CD14-positive monocyte (primary cell): Measurements from ENCODE around the gene FOXB2. TPM values are rescaled to one million over a fixed set of nuclear protein-coding genes. Genes with fewer than 3 reads are reported as not detected.

Source experiments
- DNase-seq, 3 donors: peaks; one replicate each; pipeline ENCODE4 v3.0.0-alpha.2; 2011 to 2022
- H2AFZ ChIP-seq: 2 replicates; pipeline ENCODE4 v1.6.0; 2012; ENCODE audit warnings: mild to moderate bottlenecking, low read depth, low read length, inconsistent platforms; ENCODE audit not compliant: insufficient read depth, poor library complexity, severe bottlenecking
- H3K27ac ChIP-seq, 2 donors: 1 replicate in 1 of 2; 2 replicates in 1 of 2; pipeline ENCODE4 v1.5.1; 2012 to 2013; ENCODE audit warnings: low read length in 2 of 2, control low read depth in 1 of 2, inconsistent platforms in 1 of 2, low read depth in 1 of 2, mild to moderate bottlenecking in 1 of 2
- H3K27me3 ChIP-seq, 2 donors: one replicate each; pipeline versions ENCODE4 v1.6.0 to v1.6.1; 2011 to 2013; ENCODE audit warnings: low read length in 2 of 2; ENCODE audit not compliant: control insufficient read depth in 2 of 2, insufficient read depth in 2 of 2
- H3K36me3 ChIP-seq, 2 donors: replicated peaks in 1 of 2; 1 replicate in 1 of 2; 2 replicates in 1 of 2; pipeline versions ENCODE4 v1.5.1 to v1.6.1; 2012 to 2013; ENCODE audit warnings: low read length in 2 of 2, control low read depth in 1 of 2, inconsistent platforms in 1 of 2, mild to moderate bottlenecking in 1 of 2; ENCODE audit not compliant: insufficient read depth in 2 of 2, control insufficient read depth in 1 of 2
- H3K4me1 ChIP-seq, 2 donors: 1 replicate in 1 of 2; 2 replicates in 1 of 2; pipeline versions ENCODE4 v1.5.1 to v1.6.1; 2012 to 2013; ENCODE audit warnings: low read length in 2 of 2, control low read depth in 1 of 2, inconsistent platforms in 1 of 2, mild to moderate bottlenecking in 1 of 2, moderate library complexity in 1 of 2; ENCODE audit not compliant: insufficient read depth in 2 of 2, control insufficient read depth in 1 of 2
- H3K4me2 ChIP-seq: replicated peaks from 2 replicates; pipeline ENCODE3; 2012; ENCODE audit warnings: low read length, moderate library complexity, mild to moderate bottlenecking; ENCODE audit not compliant: poor library complexity, severe bottlenecking; ENCODE audit errors: extremely low read depth
- H3K4me3 ChIP-seq, 3 experiments: fragments of 200-600 bp in 1 of 3; sonication (generic) in 1 of 3; replicated peaks in 1 of 3; 1 replicate in 2 of 3; 2 replicates in 1 of 3; pipeline ENCODE4 v1.5.1; 2011 to 2013; ENCODE audit warnings: low read length in 3 of 3, mild to moderate bottlenecking in 3 of 3, control low read depth in 2 of 3, low read depth in 2 of 3, inconsistent platforms in 1 of 3, moderate library complexity in 1 of 3
- H3K79me2 ChIP-seq: 2 replicates; pipeline ENCODE4 v1.6.0; 2012; ENCODE audit warnings: mild to moderate bottlenecking, control low read depth, inconsistent platforms, low read length, moderate library complexity; ENCODE audit not compliant: insufficient read depth
- H3K9ac ChIP-seq: 2 replicates; pipeline ENCODE4 v1.6.0; 2017; ENCODE audit warnings: low read length, mild to moderate bottlenecking; ENCODE audit not compliant: insufficient read depth, poor library complexity, severe bottlenecking
- H3K9me3 ChIP-seq, 2 donors: replicated peaks in 1 of 2; 1 replicate in 1 of 2; 2 replicates in 1 of 2; pipeline versions ENCODE4 v1.5.1 to v1.6.1; 2012 to 2013; ENCODE audit warnings: low read length in 2 of 2, control low read depth in 1 of 2; ENCODE audit not compliant: control insufficient read depth in 1 of 2, insufficient read depth in 1 of 2
- H4K20me1 ChIP-seq: 2 replicates; pipeline ENCODE4 v1.6.0; 2012; ENCODE audit warnings: mild to moderate bottlenecking, low read length, control low read depth, moderate library complexity; ENCODE audit not compliant: insufficient read depth
- H3K27ac Mint-ChIP-seq, 7 donors: one replicate each; pipeline ENCODE4 v1.8.0; 2020; ENCODE audit warnings: mild to moderate bottlenecking in 7 of 7, mixed read lengths in 7 of 7, moderate library complexity in 6 of 7, inconsistent platforms in 2 of 7
- H3K27me3 Mint-ChIP-seq, 3 donors: one replicate each; pipeline ENCODE4 v1.8.0; 2021 to 2022; ENCODE audit warnings: low read depth in 3 of 3, mild to moderate bottlenecking in 3 of 3, mixed read lengths in 3 of 3, moderate library complexity in 3 of 3, inconsistent platforms in 1 of 3
- H3K36me3 Mint-ChIP-seq, 2 donors: one replicate each; pipeline ENCODE4 v1.8.0; 2020; ENCODE audit warnings: mixed read lengths in 2 of 2, inconsistent platforms in 1 of 2, mild to moderate bottlenecking in 1 of 2
- H3K4me1 Mint-ChIP-seq: one replicate; pipeline ENCODE4 v1.8.0; 2020; ENCODE audit warnings: mild to moderate bottlenecking, mixed read lengths
- H3K4me3 Mint-ChIP-seq, 2 donors: one replicate each; pipeline ENCODE4 v1.8.0; 2020; ENCODE audit warnings: mild to moderate bottlenecking in 2 of 2, mixed read lengths in 2 of 2, moderate library complexity in 1 of 2
- H3K9me3 Mint-ChIP-seq, 7 donors: one replicate each; pipeline ENCODE4 v1.8.0; 2020 to 2022; ENCODE audit warnings: mixed read lengths in 7 of 7, mild to moderate bottlenecking in 6 of 7, moderate library complexity in 6 of 7, inconsistent platforms in 2 of 7
- WGBS: methylation state at CpG from one replicate; pipeline ENCODE4 v1.1.5; 2013; ENCODE audit warnings: missing lambda C conversion rate; ENCODE audit not compliant: insufficient coverage; 5-methylcytosine and 5-hydroxymethylcytosine counted together
- intact Hi-C, 2 donors: fragments of 100-400 bp; cut with micrococcal nuclease; formaldehyde crosslinking; loops; one replicate each; pipeline versions ENCODE4 v1.15.0 to v1.15.1; 2023
- polyA plus RNA-seq, 3 donors: library from polyadenylated mRNA; depleted of rRNA in 1 of 3; unstranded in 2 of 3; stranded (reverse) in 1 of 3; fragments of 300-500 nt in 2 of 3; fragments of >200 nt in 1 of 3; fragmentation: Illumina TruSeq in 2 of 3; gene quantifications; 1 replicate in 2 of 3; 2 replicates in 1 of 3; pipeline ENCODE4 v1.2.3, GENCODE V29; 2012 to 2021
- TF ChIP-seq, protein P1 (sequence below): fragments of 200-600 bp; IDR thresholded peaks from one replicate; pipeline ENCODE4 v1.8.0; 2022; ENCODE audit warnings: antibody characterized with exemption, mild to moderate bottlenecking

Gene FOXB2
- polyA plus RNA-seq, 3 donors, result not detected

- peak overlapping the region; percentile 51 to 87 for H3K4me3 Mint-ChIP-seq
- H3K27ac Mint-ChIP-seq, result peak overlapping the region in 1 of 7 donors; percentile 43
- H3K9me3 ChIP-seq, result peaks cover 2 to 63% of the 10 kb centered on the region in 2 donors
- H3K79me2 ChIP-seq, result no peaks in the 10 kb centered on the region
- H3K4me1 Mint-ChIP-seq, result peaks cover 38% of the 10 kb centered on the region
- H3K9me3 Mint-ChIP-seq, result peaks cover 0 to 35% (median 9%) of the 10 kb centered on the region in 7 donors
- intact Hi-C loops, result no loop called here
- H3K27ac ChIP-seq, result no peak overlapping the region
- peaks cover 0 to 9% of the 10 kb centered on the region in 2 donors for H3K36me3 Mint-ChIP-seq
- H4K20me1 ChIP-seq, result no peaks in the 10 kb centered on the region
- no peaks in the 10 kb centered on the region for H3K36me3 ChIP-seq
- H3K4me3 ChIP-seq, result peak overlapping the region in 1 of 3 experiments; percentile 35
- peaks cover 80 to 93% of the 10 kb centered on the region in 2 donors for H3K27me3 ChIP-seq
- H3K9ac ChIP-seq, result no peak overlapping the region
- WGBS, result 2% methylated on average over 22 of the region's 22 CpGs
- H3K4me2 ChIP-seq, result peak overlapping the region; percentile 28
- no peak overlapping the region for H2AFZ ChIP-seq
- peaks cover 83 to 98% (median 93%) of the 10 kb centered on the region in 3 donors for H3K27me3 Mint-ChIP-seq
- H3K4me1 ChIP-seq, result peaks cover 4 to 7% of the 10 kb centered on the region in 2 donors
- TF ChIP-seq, protein P1, sequence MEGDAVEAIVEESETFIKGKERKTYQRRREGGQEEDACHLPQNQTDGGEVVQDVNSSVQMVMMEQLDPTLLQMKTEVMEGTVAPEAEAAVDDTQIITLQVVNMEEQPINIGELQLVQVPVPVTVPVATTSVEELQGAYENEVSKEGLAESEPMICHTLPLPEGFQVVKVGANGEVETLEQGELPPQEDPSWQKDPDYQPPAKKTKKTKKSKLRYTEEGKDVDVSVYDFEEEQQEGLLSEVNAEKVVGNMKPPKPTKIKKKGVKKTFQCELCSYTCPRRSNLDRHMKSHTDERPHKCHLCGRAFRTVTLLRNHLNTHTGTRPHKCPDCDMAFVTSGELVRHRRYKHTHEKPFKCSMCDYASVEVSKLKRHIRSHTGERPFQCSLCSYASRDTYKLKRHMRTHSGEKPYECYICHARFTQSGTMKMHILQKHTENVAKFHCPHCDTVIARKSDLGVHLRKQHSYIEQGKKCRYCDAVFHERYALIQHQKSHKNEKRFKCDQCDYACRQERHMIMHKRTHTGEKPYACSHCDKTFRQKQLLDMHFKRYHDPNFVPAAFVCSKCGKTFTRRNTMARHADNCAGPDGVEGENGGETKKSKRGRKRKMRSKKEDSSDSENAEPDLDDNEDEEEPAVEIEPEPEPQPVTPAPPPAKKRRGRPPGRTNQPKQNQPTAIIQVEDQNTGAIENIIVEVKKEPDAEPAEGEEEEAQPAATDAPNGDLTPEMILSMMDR, result no peak
- DNase-seq, result no peak
Measured at GRCh38 chr9:77021291-77021894, 1.9 kb downstream of the FOXB2 start.

- DNase-seq, result no peak
- peaks cover 0 to 35% (median 9%) of the 10 kb centered on the region in 7 donors for H3K9me3 Mint-ChIP-seq
- H3K27ac ChIP-seq, result no peak overlapping the region
- H3K4me3 Mint-ChIP-seq, result peak overlapping the region; percentile 7 to 87
- peaks cover 73 to 85% of the 10 kb centered on the region in 2 donors for H3K27me3 ChIP-seq
- no peaks in the 10 kb centered on the region for H4K20me1 ChIP-seq
- H3K79me2 ChIP-seq, result no peaks in the 10 kb centered on the region
- no peaks in the 10 kb centered on the region for H3K36me3 ChIP-seq
- no peak overlapping the region for H3K9ac ChIP-seq
- H3K4me1 ChIP-seq, result peaks cover 4 to 7% of the 10 kb centered on the region in 2 donors
- peak overlapping the region in 1 of 7 donors; percentile 54 for H3K27ac Mint-ChIP-seq
- peaks cover 2 to 56% of the 10 kb centered on the region in 2 donors for H3K9me3 ChIP-seq
- H3K4me1 Mint-ChIP-seq, result peaks cover 38% of the 10 kb centered on the region
- H3K4me2 ChIP-seq, result peak overlapping the region; percentile 28
- H3K36me3 Mint-ChIP-seq, result peaks cover 0 to 9% of the 10 kb centered on the region in 2 donors
- H3K4me3 ChIP-seq, result peak overlapping the region in 1 of 3 experiments; percentile 35
- WGBS, result 10% methylated on average over 19 of the region's 37 CpGs
- TF ChIP-seq, protein P1, result no peak
- peaks cover 75 to 95% (median 88%) of the 10 kb centered on the region in 3 donors for H3K27me3 Mint-ChIP-seq
- no peak overlapping the region for H2AFZ ChIP-seq
- intact Hi-C loops, result no loop called here
Measured at GRCh38 chr9:77021922-77022782, 2.7 kb downstream of the FOXB2 start.
